Retina (tissue), 1 donor: ENCODE measurements around the gene CTSW.

Experiments
- DNase-seq: peaks from one replicate; pipeline ENCODE4 v3.0.0-alpha.2; 2016

The CTSW gene

DNA sequence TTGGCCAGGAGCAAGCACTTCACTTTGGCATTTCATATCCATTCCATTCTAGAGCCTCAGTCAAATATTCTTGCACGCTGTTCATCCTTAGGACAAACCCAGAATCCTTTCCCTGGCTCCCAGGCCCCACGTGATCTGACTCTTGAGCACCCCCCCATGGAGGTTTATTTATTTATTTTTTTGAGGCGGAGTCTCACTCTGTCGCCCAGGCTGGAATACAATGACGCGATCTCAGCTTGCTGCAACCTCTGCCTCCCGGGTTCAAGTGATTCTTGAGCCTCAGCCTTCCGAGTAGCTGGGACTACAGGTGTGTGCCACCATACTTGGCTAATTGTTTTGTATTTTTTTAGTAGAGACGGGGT lies 52.9 kb downstream of the CTSW start:
- peak; percentile 28 for DNase-seq
